Smooth muscle cell of the brain vasculature (primary cell): ENCODE results near the gene SGMS1.
"Not testable (repeated sequence)": the region's sequence is repeated elsewhere in the genome, so short reads cannot be mapped to it uniquely, and the experiment has no call there.

Experiments used
- DNase-seq: peaks from one replicate; pipeline ENCODE4 v3.0.0-alpha.2; 2012; ENCODE audit warnings: low read depth, low spot score

Gene SGMS1

GRCh38 chr10:50271564-50272250 lies 352.0 kb downstream of the SGMS1 start:
- no peak for DNase-seq

GRCh38 chr10:50267877-50268276 lies 355.9 kb downstream of the SGMS1 start:
- not testable (repeated sequence) for DNase-seq

GRCh38 chr10:50262625-50263024 lies 361.1 kb downstream of the SGMS1 start:
- not testable (repeated sequence) for DNase-seq

- no peak for DNase-seq
Observed at GRCh38 chr10:50260791-50261281, 362.9 kb downstream of the SGMS1 start.
